HepG2 (cell line): ENCODE data around the gene MT1A. TPM values are rescaled to one million over a fixed set of nuclear protein-coding genes. Genes with fewer than 3 reads are reported as not detected.
A peak's percentile ranks its signal among the peaks of the same experiment; 100 is the strongest.

Source experiments
- CCAR2 ChIP-seq: fragments of 200-400 bp; formaldehyde crosslinking; optimal IDR thresholded peaks from 2 replicates; pipeline ENCODE3; 2018; ENCODE audit warnings: low read depth, mild to moderate bottlenecking, low read length, moderate library complexity
- CHD4 ChIP-seq: fragments of 200-600 bp; sonication (generic); IDR thresholded peaks from 2 replicates; pipeline ENCODE4 v1.7.0; 2017; ENCODE audit warnings: mild to moderate bottlenecking, low read length, borderline replicate concordance
- KDM1A ChIP-seq: IDR thresholded peaks from 2 replicates; pipeline ENCODE4 v1.6.1; 2016; ENCODE audit warnings: missing compliant biosample characterization
- KDM5A ChIP-seq: fragments of 200-600 bp; sonication (generic); IDR thresholded peaks from 2 replicates; pipeline ENCODE4 v1.7.0; 2018; ENCODE audit warnings: antibody characterized with exemption, mild to moderate bottlenecking, low read length, borderline replicate concordance
- MYC ChIP-seq: sonication (generic); formaldehyde crosslinking; IDR thresholded peaks from 2 replicates; pipeline ENCODE4 v1.9.0; 2021; ENCODE audit warnings: missing genetic modification reagents, borderline replicate concordance
- MZF1 ChIP-seq: sonication (generic); formaldehyde crosslinking; IDR thresholded peaks from 2 replicates; pipeline ENCODE4 v1.8.1; 2023; ENCODE audit warnings: mild to moderate bottlenecking, missing genetic modification reagents, borderline replicate concordance
- NR2F6 ChIP-seq, 2 experiments: IDR thresholded peaks; 2 replicates each; pipeline ENCODE4 v1.6.1; 2016; ENCODE audit warnings: antibody characterized with exemption in 1 of 2, mild to moderate bottlenecking in 1 of 2
- PITX1 ChIP-seq: sonication (generic); formaldehyde crosslinking; IDR thresholded peaks from 2 replicates; pipeline ENCODE4 v1.5.1; 2020; ENCODE audit warnings: mild to moderate bottlenecking, missing genetic modification reagents
- RCOR2 ChIP-seq: IDR thresholded peaks from 2 replicates; pipeline ENCODE4 v1.6.1; 2016; ENCODE audit warnings: missing biosample characterization, missing genetic modification reagents
- SAFB2 ChIP-seq: sonication (generic); formaldehyde crosslinking; IDR thresholded peaks from 2 replicates; pipeline ENCODE4 v1.5.1; 2020; ENCODE audit warnings: missing genetic modification reagents, low read depth, mild to moderate bottlenecking, borderline replicate concordance
- SRF ChIP-seq: IDR thresholded peaks from 2 replicates; pipeline ENCODE4 v1.6.1; 2011; ENCODE audit warnings: mild to moderate bottlenecking, low read depth, low read length, moderate library complexity
- STAG1 ChIP-seq: sonication (generic); formaldehyde crosslinking; IDR thresholded peaks from 2 replicates; pipeline ENCODE4 v1.4.0; 2020; ENCODE audit warnings: missing genetic modification reagents
- TMF1 ChIP-seq: sonication (generic); formaldehyde crosslinking; IDR thresholded peaks from 2 replicates; pipeline ENCODE4 v1.8.1; 2022; ENCODE audit warnings: low read depth, missing genetic modification reagents
- YY1 ChIP-seq: IDR thresholded peaks from 2 replicates; pipeline ENCODE4 v1.6.1; 2011; ENCODE audit warnings: low read length, low read depth, moderate library complexity, mild to moderate bottlenecking; ENCODE audit not compliant: insufficient read depth, insufficient replicate concordance
- ZNF326 ChIP-seq: sonication (generic); formaldehyde crosslinking; IDR thresholded peaks from 2 replicates; pipeline ENCODE4 v1.4.0; 2020; ENCODE audit warnings: missing genetic modification reagents, borderline replicate concordance
- ZNF331 ChIP-seq: sonication (generic); formaldehyde crosslinking; IDR thresholded peaks from 2 replicates; pipeline ENCODE4 v1.4.0; 2020; ENCODE audit warnings: missing genetic modification reagents
- ZNF546 ChIP-seq: sonication (generic); formaldehyde crosslinking; conservative IDR thresholded peaks from 2 replicates; pipeline ENCODE4 v1.8.1; 2023; ENCODE audit warnings: mild to moderate bottlenecking, missing genetic modification reagents
- ZNF687 ChIP-seq: sonication (generic); formaldehyde crosslinking; IDR thresholded peaks from 2 replicates; pipeline ENCODE4 v1.5.1; 2020; ENCODE audit warnings: mild to moderate bottlenecking, missing genetic modification reagents, moderate library complexity
- ZNF713 ChIP-seq: sonication (generic); formaldehyde crosslinking; IDR thresholded peaks from 2 replicates; pipeline ENCODE4 v1.4.0; 2020; ENCODE audit warnings: mild to moderate bottlenecking, missing genetic modification reagents
- ZNF841 ChIP-seq: sonication (generic); formaldehyde crosslinking; IDR thresholded peaks from 2 replicates; pipeline ENCODE4 v1.8.1; 2023; ENCODE audit warnings: missing genetic modification reagents, borderline replicate concordance
- polyA plus RNA-seq, 8 experiments: library from polyadenylated mRNA; depleted of rRNA in 3 of 8; stranded (reverse) in 7 of 8; unstranded in 1 of 8; fragments of >200 nt; fragmentation: Illumina TruSeq in 4 of 8; extraction: Trizol in 4 of 8; gene quantifications; 2 replicates each; pipeline versions ENCODE4 v1.2.1 to v1.2.3, GENCODE V29; 2011 to 2016; ENCODE audit warnings: low read depth in 4 of 8, missing spikeins in 1 of 8, mixed read lengths in 1 of 8; ENCODE audit not compliant: insufficient read depth in 1 of 8
- total RNA-seq, 5 experiments: library from RNA; depleted of rRNA; stranded (reverse); fragments of >200 nt; fragmentation: Illumina TruSeq; extraction: Trizol; gene quantifications; 2 replicates each; pipeline ENCODE4 v1.2.3, GENCODE V29; 2016; ENCODE audit warnings: low read depth in 1 of 5
- TF ChIP-seq, protein P1 (sequence below): sonication (generic); formaldehyde crosslinking; IDR thresholded peaks from 2 replicates; pipeline ENCODE4 v1.5.1; 2020; ENCODE audit warnings: missing genetic modification reagents, mild to moderate bottlenecking, borderline replicate concordance
- TF ChIP-seq, protein P2 (sequence below): sonication (generic); formaldehyde crosslinking; conservative IDR thresholded peaks from 2 replicates; pipeline ENCODE4 v1.4.0; 2020; ENCODE audit warnings: missing genetic modification reagents

Gene MT1A
- total and polyA plus RNA-seq, 2 of the 13 experiments (the other 11 are each of a cell fraction or from before 2014, with no cell fraction given) = 8.3 to 10.4 TPM

DNA sequence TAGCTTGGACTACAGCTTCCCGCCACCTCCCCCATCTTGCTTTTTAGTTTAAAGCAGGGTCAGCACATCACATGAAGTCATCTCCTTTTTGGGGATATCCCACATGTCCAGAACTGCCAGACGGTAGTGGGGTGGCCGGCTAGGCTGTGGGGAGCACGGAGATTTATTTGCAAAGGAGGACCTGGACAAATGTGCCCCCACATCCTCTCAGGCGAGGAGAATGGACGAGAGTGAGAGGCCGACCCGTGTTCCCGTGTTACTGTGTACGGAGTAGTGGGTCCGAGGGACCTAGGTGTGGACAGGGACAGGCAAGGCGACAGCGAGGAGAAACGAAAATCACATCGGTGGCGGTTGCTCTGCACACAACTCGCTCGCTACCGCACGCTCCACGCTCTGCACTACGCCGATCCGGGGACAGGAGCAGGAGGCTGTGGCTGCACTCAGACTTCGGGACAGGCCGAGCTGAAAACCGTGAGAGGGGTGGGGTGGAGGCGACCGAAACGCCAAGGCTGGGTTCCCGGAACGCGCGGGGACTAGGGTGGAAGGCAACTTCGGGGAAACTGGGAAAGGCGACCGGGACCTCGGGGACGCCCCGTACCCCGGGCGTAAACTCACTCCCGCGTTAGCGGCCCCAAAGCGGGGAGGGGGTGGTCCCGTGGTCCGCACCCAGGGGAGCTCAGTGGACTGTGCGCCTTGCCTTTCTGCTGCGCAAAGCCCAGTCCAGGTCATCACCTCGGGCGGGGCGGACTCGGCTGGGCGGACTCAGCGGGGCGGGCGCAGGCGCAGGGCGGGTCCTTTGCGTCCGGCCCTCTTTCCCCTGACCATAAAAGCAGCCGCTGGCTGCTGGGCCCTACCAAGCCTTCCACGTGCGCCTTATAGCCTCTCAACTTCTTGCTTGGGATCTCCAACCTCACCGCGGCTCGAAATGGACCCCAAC lies at the start of gene MT1A (continued):
- TF ChIP-seq MYC (CRISPR knock-in tag) (no peak; the same call in 1 of the 2 replicates), ZNF713 (no peak), PITX1 (peak; percentile 47; the same call in 1 of the 2 replicates), CCAR2 (no peak), RCOR2 (CRISPR knock-in tag) (no peak), NR2F6 (IDR thresholded peaks at IDR 0.05) (no peak), NR2F6 (CRISPR knock-in tag; IDR thresholded peaks at IDR 0.05) (peak; percentile 77), CHD4 (no peak), ZNF326 (CRISPR knock-in tag) (no peak), SRF (no peak), SAFB2 (no peak), MZF1 (CRISPR knock-in tag) (no peak), ZNF546 (CRISPR knock-in tag) (0 out of 2 replicates have a peak, but pooled peaks have one; percentile 44), ZNF687 (peak; percentile 77), KDM5A (no peak), ZNF841 (CRISPR knock-in tag) (no peak), TMF1 (no peak), STAG1 (CRISPR knock-in tag) (no peak; the same call in 1 of the 2 replicates), KDM1A (CRISPR knock-in tag) (no peak), ZNF331 (no peak), YY1 (no peak)
- TF ChIP-seq, protein P1, sequence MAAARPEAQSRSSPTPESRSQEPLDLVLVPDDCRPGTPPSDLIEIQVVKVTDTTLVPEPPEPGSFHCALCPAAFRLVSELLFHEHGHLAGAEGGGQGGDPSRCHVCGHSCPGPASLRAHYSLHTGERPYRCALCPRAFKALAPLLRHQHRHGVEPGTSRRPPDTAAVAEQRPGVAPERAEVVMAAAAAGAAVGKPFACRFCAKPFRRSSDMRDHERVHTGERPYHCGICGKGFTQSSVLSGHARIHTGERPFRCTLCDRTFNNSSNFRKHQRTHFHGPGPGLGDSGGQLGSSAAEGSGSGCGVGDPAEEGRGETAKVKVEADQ (CRISPR knock-in tag) = no peak
- TF ChIP-seq, protein P2, sequence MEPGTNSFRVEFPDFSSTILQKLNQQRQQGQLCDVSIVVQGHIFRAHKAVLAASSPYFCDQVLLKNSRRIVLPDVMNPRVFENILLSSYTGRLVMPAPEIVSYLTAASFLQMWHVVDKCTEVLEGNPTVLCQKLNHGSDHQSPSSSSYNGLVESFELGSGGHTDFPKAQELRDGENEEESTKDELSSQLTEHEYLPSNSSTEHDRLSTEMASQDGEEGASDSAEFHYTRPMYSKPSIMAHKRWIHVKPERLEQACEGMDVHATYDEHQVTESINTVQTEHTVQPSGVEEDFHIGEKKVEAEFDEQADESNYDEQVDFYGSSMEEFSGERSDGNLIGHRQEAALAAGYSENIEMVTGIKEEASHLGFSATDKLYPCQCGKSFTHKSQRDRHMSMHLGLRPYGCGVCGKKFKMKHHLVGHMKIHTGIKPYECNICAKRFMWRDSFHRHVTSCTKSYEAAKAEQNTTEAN (CRISPR knock-in tag) = 0 out of 2 replicates have a peak, but pooled peaks have one; percentile 21
